Stimulated activated CD4-positive, alpha-beta T cell treated with anti-CD3 and anti-CD28 coated beads, Interleukin-15, amount 100 ng/mL, for 1 hour (primary cell): ENCODE data around the gene ZKSCAN2.

Experiments
- DNase-seq, 2 donors: peaks; one replicate each; pipeline ENCODE4 v3.0.0-alpha.2; 2020; ENCODE audit warnings: low read depth in 1 of 2, low spot score in 1 of 2

ZKSCAN2 gene

DNA sequence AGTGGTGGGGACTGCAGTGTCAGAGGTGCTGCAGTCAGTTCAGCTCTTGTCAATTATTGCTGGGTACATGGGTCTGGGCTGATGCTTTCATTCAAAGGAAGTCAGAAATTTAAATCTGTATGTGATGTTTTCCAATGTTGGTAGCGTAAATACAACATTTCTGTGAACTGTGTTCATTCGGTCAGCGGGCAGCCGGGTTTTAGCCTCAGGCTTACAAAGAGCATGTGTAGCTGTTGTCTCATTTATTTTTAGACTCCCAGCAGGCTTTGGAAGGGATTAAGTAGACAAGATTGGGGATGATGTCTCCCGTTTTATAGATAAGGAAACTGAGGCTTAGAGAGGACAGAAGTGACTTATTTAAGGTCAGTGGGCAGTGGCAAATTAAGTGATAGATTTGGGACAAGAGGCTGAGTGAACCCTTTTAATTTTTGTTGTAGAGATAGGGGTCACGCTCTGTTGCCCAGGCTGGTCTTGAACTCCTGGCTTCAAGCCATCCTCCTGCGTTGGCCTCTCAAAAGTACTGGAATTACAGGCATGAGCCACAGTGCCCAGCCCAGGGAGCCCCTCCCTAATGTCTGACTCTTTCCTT lies 32.8 kb downstream of the ZKSCAN2 start:
- no peak for DNase-seq

DNA sequence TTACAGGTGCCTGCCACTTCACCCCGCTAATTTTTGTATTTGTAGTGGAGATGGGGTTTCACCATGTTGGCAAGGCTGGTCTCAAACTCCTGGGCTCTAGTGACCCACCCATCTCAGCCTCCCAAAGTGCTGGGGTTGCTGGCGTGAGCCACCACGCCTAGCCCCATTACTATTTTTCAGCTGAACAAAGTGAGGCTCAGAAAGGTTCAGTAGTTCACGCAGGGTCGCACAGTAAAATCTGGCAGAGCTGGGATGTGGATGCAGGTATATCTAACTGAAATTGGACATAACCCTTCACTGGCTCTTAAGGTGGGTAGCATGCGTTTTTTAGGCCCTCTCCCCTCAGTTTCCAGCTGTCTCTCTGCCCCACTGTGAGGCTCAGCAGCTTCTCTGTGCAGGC lies 33.7 kb downstream of the ZKSCAN2 start:
- no peak for DNase-seq

DNA sequence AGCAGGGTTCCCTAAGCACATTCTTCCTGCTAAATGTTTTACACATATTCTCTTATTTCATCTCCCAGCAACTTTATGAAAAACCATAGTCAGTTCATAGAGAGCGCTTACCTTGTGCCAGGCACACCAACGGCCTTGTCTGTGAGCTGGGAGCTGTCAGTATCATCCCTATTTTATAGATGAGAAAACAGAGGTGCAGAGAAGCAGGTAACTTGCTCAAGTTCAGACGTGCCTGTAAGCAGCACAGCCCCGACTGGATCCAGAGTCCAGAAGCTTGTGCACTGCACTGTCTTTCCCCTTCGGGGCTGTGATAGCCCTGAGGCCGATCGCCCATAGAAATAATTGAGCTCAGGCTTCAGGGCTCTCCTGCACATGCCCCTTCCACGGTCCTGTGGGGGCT lies 34.7 kb downstream of the ZKSCAN2 start:
- no peak for DNase-seq

DNA sequence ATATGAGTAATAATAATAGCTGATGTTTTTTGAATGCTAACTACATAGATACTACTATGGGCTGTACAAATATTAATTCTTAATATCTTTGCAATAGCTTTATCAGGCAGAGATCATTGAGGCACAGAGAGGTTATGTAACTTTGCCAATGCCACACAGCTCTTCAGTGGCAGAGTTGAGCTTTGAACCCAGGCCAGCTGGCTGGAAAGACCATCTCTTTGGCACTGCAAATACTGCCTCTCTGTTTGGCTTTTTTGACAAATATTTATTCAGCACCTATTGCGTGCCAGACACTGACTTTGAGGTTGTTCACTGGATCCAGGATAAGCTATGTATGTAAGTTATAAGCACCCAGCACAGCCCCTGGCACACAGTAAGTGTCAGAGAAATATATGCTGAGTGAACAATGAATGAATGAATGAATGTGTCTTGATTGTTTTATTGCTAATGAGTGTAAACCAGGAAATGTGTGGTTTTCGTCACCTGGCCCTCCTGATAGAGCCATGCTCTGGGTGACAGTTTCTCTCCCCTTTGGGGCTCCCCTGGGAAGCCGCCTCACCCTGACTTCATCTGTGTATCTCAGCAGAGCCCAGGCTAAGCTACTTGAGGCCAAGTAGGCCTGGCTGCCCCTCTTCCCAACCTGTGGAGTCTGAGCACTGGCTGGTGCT lies 38.4 kb downstream of the ZKSCAN2 start:
- DNase-seq: no peak

DNA sequence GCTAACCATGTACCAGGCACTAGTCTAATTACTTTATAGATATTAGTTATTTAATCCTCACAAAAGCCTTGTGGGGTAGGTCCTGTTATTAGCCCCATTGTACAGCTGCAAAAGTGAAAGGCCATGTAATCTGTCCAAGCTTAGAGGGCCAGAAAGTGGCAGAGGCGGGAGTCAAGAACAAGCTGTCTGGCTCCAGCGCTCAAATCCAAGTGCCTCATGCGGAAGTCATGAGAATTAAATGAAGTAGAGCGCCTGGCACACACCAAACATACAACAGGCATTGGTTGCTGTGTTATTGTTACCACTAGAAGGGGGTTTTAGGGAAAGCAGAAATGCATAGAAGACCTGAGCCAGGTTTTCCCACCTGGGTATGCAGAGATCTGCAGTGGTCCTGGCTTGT lies 39.7 kb downstream of the ZKSCAN2 start:
- no peak for DNase-seq

DNA sequence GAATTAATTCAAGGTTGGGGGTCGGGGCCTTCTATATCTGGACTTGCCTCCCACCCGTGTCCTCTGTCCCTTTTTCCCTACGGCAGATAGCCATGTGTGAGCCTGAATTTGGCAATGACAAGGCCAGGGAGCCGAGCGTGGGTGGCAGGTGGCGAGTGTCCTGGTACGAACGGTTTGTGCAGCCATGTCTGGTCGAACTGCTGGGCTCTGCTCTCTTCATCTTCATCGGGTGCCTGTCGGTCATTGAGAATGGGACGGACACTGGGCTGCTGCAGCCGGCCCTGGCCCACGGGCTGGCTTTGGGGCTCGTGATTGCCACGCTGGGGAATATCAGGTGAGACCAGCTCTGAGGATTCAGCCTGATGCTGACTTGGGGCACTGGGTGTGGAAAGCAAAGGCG lies 40.5 kb downstream of the ZKSCAN2 start:
- DNase-seq: no peak

DNA sequence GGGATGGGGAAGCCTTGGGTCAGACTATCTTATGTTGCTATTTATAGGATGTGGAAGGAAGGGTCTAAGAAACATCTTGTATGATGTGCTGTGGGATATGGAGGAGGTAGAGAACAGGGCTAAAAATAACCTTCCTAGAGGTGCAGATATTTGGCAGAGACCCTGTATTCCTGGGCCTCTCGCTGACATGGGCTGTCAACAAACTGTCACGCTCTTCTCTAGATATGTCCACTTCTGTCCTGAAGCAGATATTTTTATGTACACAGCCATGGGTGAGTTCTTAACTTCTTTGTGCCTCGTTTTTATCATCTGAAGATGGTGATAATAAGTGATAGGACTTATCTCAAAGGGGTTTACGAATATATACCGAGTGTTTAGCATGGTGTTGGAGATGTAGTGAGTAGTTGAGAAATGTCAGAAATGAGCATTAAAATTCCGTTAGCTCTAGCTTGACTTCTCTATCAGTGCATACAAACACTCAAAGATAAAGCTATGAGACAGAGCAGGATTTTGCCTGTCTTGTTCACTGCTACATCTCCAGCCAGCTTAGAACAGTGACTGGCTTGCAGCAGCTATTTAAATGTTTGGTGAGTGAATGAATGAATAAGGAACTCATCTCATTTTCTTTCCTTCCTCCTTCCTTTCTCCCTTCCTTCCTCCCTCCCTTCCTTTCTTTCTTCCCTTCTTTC lies 43.8 kb downstream of the ZKSCAN2 start:
- no peak for DNase-seq

DNA sequence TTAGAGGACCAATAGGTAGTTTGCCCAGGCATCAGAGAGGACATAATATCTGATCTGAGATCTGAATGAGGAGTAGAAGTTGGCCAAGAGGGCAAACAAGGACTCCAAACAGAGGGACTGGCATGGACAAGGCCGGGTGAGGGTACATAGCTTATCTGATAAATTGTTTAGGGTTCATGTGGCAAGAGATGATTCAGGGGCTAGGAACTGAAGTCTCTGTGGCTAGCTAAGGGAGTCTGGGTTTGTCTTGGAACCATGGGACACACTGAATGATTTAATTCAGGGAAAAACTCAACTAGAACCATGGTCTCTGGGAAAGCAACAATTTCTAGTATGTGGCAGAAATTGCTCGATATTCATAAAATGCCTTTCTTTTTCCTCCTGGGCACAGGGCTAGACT lies 45.0 kb downstream of the ZKSCAN2 start:
- no peak for DNase-seq

DNA sequence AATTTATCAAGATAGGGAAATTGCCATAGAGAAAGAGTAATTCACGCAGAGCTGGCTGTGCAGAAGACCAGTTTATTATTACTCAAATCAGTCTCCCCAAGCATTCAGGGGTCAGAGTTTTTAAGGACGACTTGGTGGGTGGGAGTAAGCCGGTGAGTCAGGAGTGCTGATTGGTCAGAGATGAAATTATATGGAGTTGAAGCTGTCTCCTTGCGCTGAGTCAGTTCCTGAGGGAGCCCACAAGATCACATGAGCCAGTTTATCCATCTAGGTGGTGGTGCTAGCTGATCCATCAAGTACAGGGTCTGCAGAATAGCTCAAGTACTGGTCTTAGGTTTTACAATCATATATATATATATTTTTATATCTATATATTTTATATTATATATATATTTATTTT lies 46.9 kb downstream of the ZKSCAN2 start:
- DNase-seq: no peak

DNA sequence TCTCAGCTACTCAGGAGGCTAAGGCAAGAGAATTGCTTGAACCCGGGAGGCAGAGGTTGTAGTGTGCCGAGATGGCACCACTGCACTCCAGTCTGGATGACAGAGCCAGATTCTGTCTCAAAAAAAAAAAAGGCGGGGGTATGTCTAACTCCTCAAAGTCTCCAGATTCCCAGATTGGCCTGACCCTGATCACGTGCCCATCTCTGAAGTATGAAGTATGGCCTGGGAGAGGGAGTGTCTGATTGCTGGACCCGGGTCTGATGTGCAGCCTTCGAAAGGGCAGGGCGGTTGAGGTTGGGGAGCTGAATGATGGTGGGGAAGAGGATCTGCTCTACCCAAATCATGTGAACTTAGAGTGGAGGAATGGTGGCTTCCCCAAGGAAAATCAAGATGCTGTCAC lies 58.2 kb downstream of the ZKSCAN2 start:
- DNase-seq: no peak

DNA sequence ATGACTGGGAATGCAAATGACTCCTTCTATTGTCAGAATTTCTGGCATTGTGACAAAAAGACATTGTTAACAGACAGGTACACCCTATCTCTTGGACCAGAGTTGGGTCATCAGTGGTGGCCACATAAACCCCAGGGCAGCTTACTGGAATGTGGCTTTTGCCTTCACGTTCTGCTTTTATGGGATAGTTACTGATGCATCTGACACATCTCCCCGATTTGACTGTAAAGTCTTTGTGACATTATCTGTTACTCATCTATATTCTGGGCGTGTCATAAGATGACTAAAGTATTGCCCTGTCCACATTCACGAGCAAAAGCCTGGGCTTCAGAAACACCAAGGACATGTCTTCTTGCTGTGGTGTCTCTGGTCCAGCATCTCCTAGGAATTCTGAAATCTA lies 59.6 kb downstream of the ZKSCAN2 start:
- DNase-seq: no peak

DNA sequence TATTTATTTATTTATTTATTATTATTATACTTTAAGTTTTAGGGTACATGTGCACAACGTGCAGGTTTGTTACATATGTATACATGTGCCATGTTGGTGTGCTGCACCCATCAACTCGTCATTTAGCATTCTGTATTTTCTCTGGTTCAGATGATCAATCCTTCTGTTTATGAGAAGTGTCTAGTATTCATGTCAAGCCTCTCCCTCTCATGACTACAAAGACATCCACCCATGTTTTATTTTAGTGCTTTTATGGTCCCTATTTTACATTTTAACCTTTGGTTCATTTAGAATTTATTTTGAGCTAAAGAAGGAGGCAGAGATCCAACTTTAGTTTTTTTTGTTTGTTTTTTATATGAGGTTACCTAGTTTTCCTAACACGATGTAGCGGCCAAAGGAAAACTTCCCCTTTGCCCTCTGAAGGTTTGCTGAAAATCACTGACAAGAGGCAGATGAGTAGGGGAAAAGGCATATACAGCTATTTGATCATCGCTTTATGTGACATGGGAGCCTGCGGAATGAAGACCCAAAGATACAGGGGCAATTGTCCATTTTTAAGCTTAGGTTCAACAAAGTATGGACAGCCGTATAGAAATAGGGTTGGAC lies 63.3 kb downstream of the ZKSCAN2 start:
- no peak for DNase-seq

DNA sequence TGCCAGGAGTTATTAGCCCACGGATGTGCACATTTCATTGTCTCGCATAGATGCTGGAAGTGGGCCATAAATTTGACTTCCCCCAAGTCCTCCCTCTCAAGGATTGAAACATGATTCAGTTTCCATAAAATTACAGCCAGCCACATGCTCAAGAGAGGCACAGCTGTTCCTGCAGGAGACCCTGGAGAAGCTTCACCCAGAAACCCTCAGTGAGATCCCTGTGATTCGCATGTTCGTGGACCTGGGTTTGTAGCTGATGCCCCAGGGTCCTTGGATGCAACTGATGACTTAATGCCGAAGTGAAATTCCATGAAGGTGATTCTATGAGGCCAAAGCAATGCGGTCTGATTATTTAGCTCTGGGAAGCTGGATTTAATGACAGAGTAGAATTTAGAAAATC lies 65.5 kb downstream of the ZKSCAN2 start:
- DNase-seq: no peak

DNA sequence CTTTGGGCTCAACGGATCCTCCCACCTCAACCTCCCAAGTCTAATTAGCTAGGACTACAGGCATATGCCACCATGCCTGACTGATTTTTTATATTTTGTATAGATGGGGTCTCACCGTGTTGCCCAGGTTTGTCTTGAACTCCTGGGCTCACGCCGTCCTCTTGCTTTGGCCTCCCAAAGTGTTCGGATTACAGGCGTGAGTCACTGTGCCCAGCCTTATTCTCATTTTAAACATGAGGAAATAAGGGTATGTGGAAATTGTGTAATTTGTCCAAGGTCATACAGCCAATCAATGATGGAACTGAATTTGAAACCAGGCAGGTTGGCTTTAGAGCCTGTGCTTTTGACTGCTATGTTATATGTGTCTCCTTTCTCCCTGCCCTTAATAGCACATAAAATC lies 68.3 kb downstream of the ZKSCAN2 start:
- DNase-seq: no peak

DNA sequence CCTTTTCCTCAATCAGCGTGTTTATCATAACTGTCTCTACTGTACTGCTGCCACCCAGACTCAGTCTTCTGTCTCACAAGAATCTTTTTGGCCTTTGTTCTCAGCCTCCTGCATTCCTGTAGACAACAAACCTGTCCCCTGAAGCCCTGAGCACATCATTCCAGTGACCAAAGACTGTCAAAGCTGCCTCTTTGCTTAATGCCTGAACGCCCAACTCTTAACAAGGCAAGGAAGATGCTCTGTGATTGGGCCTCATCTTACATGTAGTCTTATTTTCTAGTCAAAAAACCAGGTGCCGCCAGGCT lies 70.2 kb downstream of the ZKSCAN2 start:
- no peak for DNase-seq
